A673 (cell line): ENCODE results near the gene PSMG4. TPM values are rescaled to one million over a fixed set of nuclear protein-coding genes. Genes with fewer than 3 reads are reported as not detected.

ENCODE experiments used
- BruUV-seq: library from RNA; stranded (reverse); fragments of 400-500 nt; replicated peaks from 2 replicates; lab custom pipeline; 2021; lab: Mats Ljungman, UMichigan
- CTCF ChIA-PET: fragments of 300-600 bp; sonication (Branson Sonifier 250); formaldehyde crosslinking; loops from one replicate; lab custom pipeline; 2022; ENCODE audit warnings: antibody characterized with exemption; lab: Charles Lee
- POLR2A ChIA-PET: fragments of 300-600 bp; sonication (Branson Sonifier 250); formaldehyde crosslinking; loops from one replicate; lab custom pipeline; 2022; ENCODE audit warnings: antibody characterized with exemption; ENCODE audit not compliant: low non-redundant PET; lab: Charles Lee
- DNase-seq: peaks from one replicate; pipeline ENCODE4 v3.0.0-alpha.2; 2015; ENCODE audit warnings: low spot score
- H3K27ac ChIP-seq: fragments of 200-600 bp; sonication (generic); 2 replicates; pipeline ENCODE4 v1.5.1; 2016; ENCODE audit warnings: mixed run types, low read depth, mild to moderate bottlenecking, mixed read lengths, antibody characterized with exemption, low read length; ENCODE audit not compliant: poor library complexity, severe bottlenecking
- H3K27me3 ChIP-seq: fragments of 200-600 bp; sonication (generic); replicated peaks from 2 replicates; pipeline ENCODE4 v1.6.1; 2017; ENCODE audit warnings: mixed run types, low read depth, mild to moderate bottlenecking, mixed read lengths, antibody characterized with exemption, low read length; ENCODE audit not compliant: insufficient read depth, poor library complexity
- H3K36me3 ChIP-seq: fragments of 200-600 bp; sonication (generic); 2 replicates; pipeline ENCODE4 v1.6.1; 2016; ENCODE audit warnings: mixed run types, mild to moderate bottlenecking, mixed read lengths, antibody characterized with exemption, low read length; ENCODE audit not compliant: insufficient read depth, poor library complexity, severe bottlenecking
- H3K4me1 ChIP-seq: fragments of 200-600 bp; sonication (generic); 2 replicates; pipeline ENCODE4 v1.6.1; 2017; ENCODE audit warnings: mixed run types, mild to moderate bottlenecking, mixed read lengths, antibody characterized with exemption, low read length; ENCODE audit not compliant: insufficient read depth, poor library complexity, severe bottlenecking
- H3K4me3 ChIP-seq: fragments of 200-600 bp; sonication (generic); 2 replicates; pipeline ENCODE4 v1.5.1; 2016; ENCODE audit warnings: low read depth, mixed run types, mild to moderate bottlenecking, mixed read lengths, low read length; ENCODE audit not compliant: poor library complexity, severe bottlenecking
- H3K9me3 ChIP-seq: fragments of 200-600 bp; sonication (generic); 2 replicates; pipeline ENCODE4 v1.6.1; 2016; ENCODE audit warnings: mixed run types, low read depth, mild to moderate bottlenecking, mixed read lengths, antibody characterized with exemption, low read length; ENCODE audit not compliant: poor library complexity, severe bottlenecking
- CTCF ChIP-seq: fragments of 300-800, 200-600 bp; sonication (generic); conservative IDR thresholded peaks from 2 replicates; pipeline ENCODE4 v1.5.1; 2017; ENCODE audit warnings: low read depth, mild to moderate bottlenecking, antibody characterized with exemption, low read length, moderate library complexity, mixed read lengths
- EZH2 ChIP-seq: fragments of 200-600 bp; sonication (generic); IDR thresholded peaks from 2 replicates; pipeline ENCODE4 v1.6.1; 2017; ENCODE audit warnings: borderline replicate concordance, low read depth, mild to moderate bottlenecking, mixed read lengths, antibody characterized with exemption, low read length; ENCODE audit not compliant: poor library complexity, severe bottlenecking
- intact Hi-C: fragments of 100-400 bp; cut with micrococcal nuclease; formaldehyde crosslinking; loops from one replicate; pipeline ENCODE4 v1.10.0; 2022; ENCODE audit not compliant: unreplicated experiment
- total RNA-seq: library from RNA; stranded (reverse); gene quantifications from 2 replicates; pipeline ENCODE4 v1.2.3, GENCODE V29; 2021

The PSMG4 gene
- total RNA-seq, 1 experiment from 2014 or later: 34.4 TPM

- H3K27ac ChIP-seq: no peak overlapping the region
- H3K36me3 ChIP-seq: peaks cover 4% of the 10 kb centered on the region
- TF ChIP-seq CTCF (no peak), EZH2 (no peak)
- peaks cover 8% of the 10 kb centered on the region for H3K27me3 ChIP-seq
- H3K4me3 ChIP-seq: peak overlapping the region; percentile 61
- peaks cover 23% of the 10 kb centered on the region for H3K4me1 ChIP-seq
- POLR2A ChIA-PET: interaction anchor here (0.6 kb wide), 2 partner anchors 22 to 94 kb away, joined by 3 read pairs; no protein-coding TSS in a partner anchor
- no TSS peak for BruUV-seq
- peak; percentile 80 for DNase-seq
- H3K9me3 ChIP-seq: no peaks in the 10 kb centered on the region
- intact Hi-C loops: no loop called here
- CTCF ChIA-PET: interaction anchor here (1.3 kb wide), 1 partner anchor 21 kb away, joined by 3 read pairs; no protein-coding TSS in a partner anchor
Measured at GRCh38 chr6:3230900-3231246, 27.9 kb upstream of the PSMG4 start.

- H3K27ac ChIP-seq: peak overlapping the region; percentile 65
- peak overlapping the region; percentile 61 for H3K4me3 ChIP-seq
- H3K9me3 ChIP-seq: no peaks in the 10 kb centered on the region
- POLR2A ChIA-PET: interaction anchor here (0.6 kb wide), 1 partner anchor 94 kb away, joined by 3 read pairs; no protein-coding TSS in a partner anchor
- peaks cover 8% of the 10 kb centered on the region for H3K27me3 ChIP-seq
- no TSS peak for BruUV-seq
- CTCF ChIA-PET: interaction anchor here (1.3 kb wide), 1 partner anchor 20 kb away, joined by 3 read pairs; no protein-coding TSS in a partner anchor
- peak; percentile 85 for DNase-seq
- no peaks in the 10 kb centered on the region for H3K36me3 ChIP-seq
- intact Hi-C loops: no loop called here
- H3K4me1 ChIP-seq: peaks cover 17% of the 10 kb centered on the region
- TF ChIP-seq EZH2 (no peak), CTCF (no peak)
Measured at GRCh38 chr6:3231247-3232016, 27.3 kb upstream of the PSMG4 start.

- Histone ChIP-seq H3K4me1 (peaks cover 15% of the 10 kb centered on the region), H3K36me3 (no peaks in the 10 kb centered on the region), H3K27ac (peak overlapping the region; percentile 65), H3K27me3 (peaks cover 8% of the 10 kb centered on the region), H3K9me3 (no peaks in the 10 kb centered on the region), H3K4me3 (peak overlapping the region; percentile 61)
- ChIA-PET CTCF (interaction anchor here (1.3 kb wide), 1 partner anchor 19 kb away, joined by 3 read pairs; no protein-coding TSS in a partner anchor), POLR2A (no interaction called here)
- intact Hi-C loops: no loop called here
- no TSS peak for BruUV-seq
- no peak for TF ChIP-seq CTCF
- no peak for DNase-seq
Measured at GRCh38 chr6:3232017-3232945, 26.5 kb upstream of the PSMG4 start.
